GM23338 (cell line): ENCODE results near the gene IL1F10. TPM values are rescaled to one million over a fixed set of nuclear protein-coding genes. Genes with fewer than 3 reads are reported as not detected.
"Not testable (repeated sequence)": the region's sequence is repeated elsewhere in the genome, so short reads cannot be mapped to it uniquely, and the experiment has no call there.

Experiments used
- ATAC-seq: fragments of 200-7000 bp; cut with Tn5 transposase; 3 replicates; pipeline ENCODE4 v1.9.1; 2020
- DNase-seq: peaks from one replicate; pipeline ENCODE4 v3.0.0-alpha.2; 2015; ENCODE audit warnings: low spot score
- H2AFZ ChIP-seq: fragments of 200-600 bp; sonication (generic); 2 replicates; pipeline ENCODE4 v1.8.0; 2016; ENCODE audit warnings: antibody characterized with exemption, mild to moderate bottlenecking, moderate library complexity
- H3F3A ChIP-seq: fragments of 200-600 bp; sonication (generic); replicated peaks from 2 replicates; pipeline ENCODE4 v1.8.0; 2017; ENCODE audit warnings: antibody characterized with exemption, mixed run types, low read depth
- H3K27ac ChIP-seq: fragments of 200-600 bp; sonication (generic); 2 replicates; pipeline ENCODE4 v1.6.1; 2016; ENCODE audit warnings: low read depth
- H3K27me3 ChIP-seq: fragments of 200-600 bp; sonication (generic); 2 replicates; pipeline ENCODE4 v1.8.0; 2016; ENCODE audit warnings: mild to moderate bottlenecking, mixed run types, moderate library complexity; ENCODE audit not compliant: insufficient read depth
- H3K36me3 ChIP-seq: fragments of 200-600 bp; sonication (generic); 2 replicates; pipeline ENCODE4 v1.8.0; 2016; ENCODE audit warnings: mild to moderate bottlenecking; ENCODE audit not compliant: insufficient read depth
- H3K4me1 ChIP-seq: fragments of 200-600 bp; sonication (generic); 2 replicates; pipeline ENCODE4 v1.8.0; 2016; ENCODE audit warnings: mild to moderate bottlenecking, moderate library complexity; ENCODE audit not compliant: insufficient read depth
- H3K4me2 ChIP-seq: fragments of 200-600 bp; sonication (generic); 2 replicates; pipeline ENCODE4 v1.7.1; 2017; ENCODE audit warnings: mixed run types
- H3K4me3 ChIP-seq: fragments of 200-600 bp; sonication (generic); 2 replicates; pipeline ENCODE4 v1.6.1; 2016; ENCODE audit warnings: mixed run types
- H3K79me2 ChIP-seq: fragments of 200-600 bp; sonication (generic); replicated peaks from 2 replicates; pipeline ENCODE4 v1.8.0; 2017; ENCODE audit warnings: mild to moderate bottlenecking; ENCODE audit not compliant: insufficient read depth
- H3K9me2 ChIP-seq: fragments of 200-600 bp; sonication (generic); 2 replicates; pipeline ENCODE4 v1.8.0; 2017; ENCODE audit not compliant: insufficient read depth
- H4K20me1 ChIP-seq: fragments of 200-600 bp; sonication (generic); replicated peaks from 2 replicates; pipeline ENCODE4 v1.8.0; 2017; ENCODE audit warnings: mild to moderate bottlenecking; ENCODE audit not compliant: insufficient read depth
- H3K27ac Mint-ChIP-seq: 2 replicates; pipeline ENCODE4 v1.8.0; 2020; ENCODE audit warnings: inconsistent platforms, mild to moderate bottlenecking, moderate library complexity, mixed read lengths
- H3K27me3 Mint-ChIP-seq: 3 replicates; pipeline ENCODE4 v1.8.0; 2022; ENCODE audit warnings: low read depth, mild to moderate bottlenecking, moderate library complexity, mixed read lengths, inconsistent platforms; ENCODE audit not compliant: insufficient read depth, poor library complexity
- H3K36me3 Mint-ChIP-seq: 3 replicates; pipeline ENCODE4 v1.8.0; 2021; ENCODE audit warnings: low read depth, mild to moderate bottlenecking, inconsistent platforms, moderate library complexity, mixed read lengths
- H3K4me1 Mint-ChIP-seq: 3 replicates; pipeline ENCODE4 v1.8.0; 2020; ENCODE audit warnings: mild to moderate bottlenecking, inconsistent platforms, mixed read lengths
- H3K4me3 Mint-ChIP-seq: 3 replicates; pipeline ENCODE4 v1.8.0; 2021; ENCODE audit warnings: moderate library complexity, mild to moderate bottlenecking, inconsistent platforms, mixed read lengths
- H3K9me3 Mint-ChIP-seq: 3 replicates; pipeline ENCODE4 v1.8.0; 2020; ENCODE audit warnings: moderate library complexity, mild to moderate bottlenecking, inconsistent platforms, mixed read lengths
- CTCF ChIP-seq, 2 experiments: fragments of 200-600 bp in 1 of 2; sonication (generic) in 1 of 2; conservative IDR thresholded peaks; 2 replicates each; pipeline versions ENCODE4 v1.5.1 to v1.6.1; 2016 to 2017; ENCODE audit warnings: antibody characterized with exemption in 2 of 2, low read depth in 2 of 2, mild to moderate bottlenecking in 2 of 2, moderate library complexity in 1 of 2
- EZH2 ChIP-seq: fragments of 200-600 bp; sonication (generic); IDR thresholded peaks from one replicate; pipeline ENCODE4 v1.8.0; 2017; ENCODE audit warnings: antibody characterized with exemption, mild to moderate bottlenecking, low read depth; ENCODE audit not compliant: unreplicated experiment
- EZH2phosphoT487 ChIP-seq: fragments of 200-600 bp; sonication (generic); IDR thresholded peaks from one replicate; pipeline ENCODE4 v1.8.1; 2018; ENCODE audit warnings: antibody characterized with exemption; ENCODE audit not compliant: unreplicated experiment
- JUNB ChIP-seq: IDR thresholded peaks from one replicate; pipeline ENCODE4 v1.6.1; 2016; ENCODE audit warnings: antibody characterized with exemption; ENCODE audit not compliant: unreplicated experiment
- POLR2AphosphoS5 ChIP-seq: IDR thresholded peaks from 2 replicates; pipeline ENCODE4 v1.6.1; 2016; ENCODE audit warnings: antibody characterized with exemption, low read depth
- REST ChIP-seq: IDR thresholded peaks from one replicate; pipeline ENCODE4 v1.6.1; 2018; ENCODE audit warnings: antibody characterized with exemption; ENCODE audit not compliant: unreplicated experiment
- ZNF114 ChIP-seq: fragments of 250-450 bp; sonication (Bioruptor Pico); IDR thresholded peaks from 2 replicates; pipeline ENCODE4 v1.5.0; 2020; ENCODE audit warnings: mild to moderate bottlenecking, moderate library complexity
- polyA plus RNA-seq: library from polyadenylated mRNA; unstranded; fragments of >200 nt; fragmentation: Nextera tagmentation; extraction: Ambion mirVana; gene quantifications from 2 replicates; pipeline ENCODE4 v1.2.1, GENCODE V29; 2016
- total RNA-seq: library from RNA; depleted of rRNA; stranded (reverse); fragments of >200 nt; shearing (Covaris generic); gene quantifications from 2 replicates; pipeline ENCODE4 v1.2.3, GENCODE V29; 2014

Gene IL1F10
- total and polyA plus RNA-seq, 2 experiments from 2014 or later, result not detected

GRCh38 chr2:113093613-113093977 lies 25.8 kb downstream of the IL1F10 start:
- Mint-ChIP-seq H3K27me3 (no peaks in the 10 kb centered on the region), H3K9me3 (peaks cover 21% of the 10 kb centered on the region), H3K36me3 (0 out of 3 replicates have a peak, but pooled peaks cover 2% of the 10 kb centered on the region), H3K4me1 (no peaks in the 10 kb centered on the region), H3K4me3 (no peak overlapping the region), H3K27ac (no peak overlapping the region)
- ATAC-seq, result no peak
- Histone ChIP-seq H3K4me2 (no peak overlapping the region), H3K4me1 (no peaks in the 10 kb centered on the region), H4K20me1 (no peaks in the 10 kb centered on the region), H3K79me2 (no peaks in the 10 kb centered on the region), H3K27me3 (no peaks in the 10 kb centered on the region), H3F3A (no peaks in the 10 kb centered on the region), H2AFZ (no peak overlapping the region), H3K27ac (no peak overlapping the region), H3K36me3 (no peaks in the 10 kb centered on the region), H3K9me2 (no peaks in the 10 kb centered on the region; the same call in 1 of the 2 replicates), H3K4me3 (no peak overlapping the region)
- TF ChIP-seq POLR2AphosphoS5 (no peak), EZH2 (no peak)
- no peak for DNase-seq

GRCh38 chr2:113096306-113096705 lies 28.5 kb downstream of the IL1F10 start:
- not testable (repeated sequence) for H3K4me2 ChIP-seq, H3K4me3 Mint-ChIP-seq, H3K27me3 ChIP-seq, DNase-seq, H3K79me2 ChIP-seq, H3K36me3 Mint-ChIP-seq, H3K9me2 ChIP-seq, H3K27ac Mint-ChIP-seq, H3K27ac ChIP-seq, H3K4me1 ChIP-seq, H3K4me1 Mint-ChIP-seq, ATAC-seq, H4K20me1 ChIP-seq, H3K27me3 Mint-ChIP-seq, H2AFZ ChIP-seq, H3K36me3 ChIP-seq, H3F3A ChIP-seq, H3K4me3 ChIP-seq
- H3K9me3 Mint-ChIP-seq, result peaks cover 24% of the 10 kb centered on the region

DNA sequence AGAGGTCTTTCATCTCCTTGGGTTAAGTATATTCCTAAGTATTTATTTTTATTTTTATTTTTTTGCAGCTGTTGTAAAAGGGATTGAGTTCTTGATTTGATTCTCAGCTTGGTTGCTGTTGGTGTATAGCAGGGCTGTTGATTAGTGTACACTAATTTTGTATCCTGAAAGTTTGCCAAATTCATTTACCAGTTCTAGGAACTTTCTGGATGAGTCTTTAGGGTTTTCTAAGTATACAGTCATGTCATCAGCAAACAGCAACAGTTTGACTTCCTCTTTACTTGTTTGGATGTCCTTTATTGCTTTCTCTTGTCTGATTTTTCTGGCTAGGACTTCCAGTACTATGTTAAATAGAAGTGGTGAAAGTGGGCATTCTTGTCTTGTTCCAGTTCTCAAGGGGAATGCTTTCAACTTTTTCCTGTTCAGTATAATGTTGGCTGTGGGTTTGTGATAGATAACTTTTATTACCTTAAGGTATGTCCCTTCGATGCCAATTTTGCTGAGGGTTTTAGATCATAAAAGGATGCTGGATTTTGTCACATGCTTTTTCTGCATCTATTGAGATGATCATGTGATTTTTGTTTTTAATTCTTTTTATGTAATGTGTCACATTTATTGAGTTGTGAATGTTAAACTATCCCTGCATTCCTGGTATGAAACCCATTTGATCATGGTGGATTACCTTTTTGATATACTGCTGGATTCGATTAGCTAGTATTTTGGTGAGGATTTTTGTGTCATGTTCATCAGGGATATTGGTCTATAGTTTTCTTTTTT lies 29.3 kb downstream of the IL1F10 start:
- H3K79me2 ChIP-seq, H4K20me1 ChIP-seq, H3K27ac ChIP-seq, H2AFZ ChIP-seq, H3K27me3 ChIP-seq, H3K27ac Mint-ChIP-seq, H3K4me1 Mint-ChIP-seq, H3K9me2 ChIP-seq, H3K4me3 Mint-ChIP-seq, H3K27me3 Mint-ChIP-seq, H3K36me3 Mint-ChIP-seq, H3K4me2 ChIP-seq, DNase-seq, H3F3A ChIP-seq, H3K4me1 ChIP-seq, H3K36me3 ChIP-seq, ATAC-seq, H3K4me3 ChIP-seq: not testable (repeated sequence)
- H3K9me3 Mint-ChIP-seq, result peaks cover 24% of the 10 kb centered on the region

GRCh38 chr2:113098041-113098440 lies 30.3 kb downstream of the IL1F10 start:
- Mint-ChIP-seq H3K4me3 (no peak overlapping the region), H3K4me1 (no peaks in the 10 kb centered on the region), H3K27me3 (no peaks in the 10 kb centered on the region), H3K9me3 (peaks cover 24% of the 10 kb centered on the region), H3K36me3 (0 out of 3 replicates have a peak, but pooled peaks cover 2% of the 10 kb centered on the region), H3K27ac (no peak overlapping the region)
- Histone ChIP-seq H3F3A (no peaks in the 10 kb centered on the region), H3K4me3 (no peak overlapping the region), H3K36me3 (no peaks in the 10 kb centered on the region), H3K4me2 (no peak overlapping the region), H4K20me1 (no peaks in the 10 kb centered on the region), H3K4me1 (no peaks in the 10 kb centered on the region), H3K27me3 (no peaks in the 10 kb centered on the region), H3K79me2 (no peaks in the 10 kb centered on the region), H3K9me2 (no peaks in the 10 kb centered on the region; the same call in 1 of the 2 replicates), H3K27ac (no peak overlapping the region), H2AFZ (no peak overlapping the region)
- DNase-seq (no peak), ATAC-seq (no peak)
- TF ChIP-seq ZNF114, result no peak
- TF ChIP-seq EZH2phosphoT487, result no peak
- TF ChIP-seq JUNB, result no peak
- no peak for TF ChIP-seq CTCF (conservative IDR thresholded peaks at IDR 0.05; ENCODE audit: low read depth in 2 of 2)
- no peak for TF ChIP-seq POLR2AphosphoS5
- TF ChIP-seq REST, result no peak
